ENCODE measurements around the gene HNRNPA2B1. TPM values are rescaled to one million over a fixed set of nuclear protein-coding genes. Genes with fewer than 3 reads are reported as not detected.
A peak's percentile ranks its signal among the peaks of the same experiment; 100 is the strongest.

HNRNPA2B1 gene
- total and polyA plus RNA-seq, 2 donors (not counting 1 experiment from before 2014, with no cell fraction given) = 167 to 524 TPM

- H2AFZ ChIP-seq (ENCODE audit: insufficient read depth, low read depth, low read length, poor library complexity, severe bottlenecking) = no peak overlapping the region
- no peaks in the 10 kb centered on the region for H3K27me3 ChIP-seq (replicated peaks in 1 of 4; ENCODE audit: control extremely low read depth in 1 of 4, control insufficient read depth in 3 of 4, insufficient read depth in 4 of 4, low read length in 3 of 4)
- ATAC-seq (ENCODE audit: low read depth) (no peak), DNase-seq (no peak)
- H3K36me3 ChIP-seq (replicated peaks in 1 of 2; ENCODE audit: control extremely low read depth in 1 of 2, control insufficient read depth in 1 of 2, extremely low read depth in 1 of 2, insufficient read depth in 2 of 2, low read length in 1 of 2) = peaks cover 0 to 1% of the 10 kb centered on the region in 2 experiments
- no peak overlapping the region for H3K4me3 ChIP-seq (ENCODE audit: control extremely low read depth in 1 of 5, extremely low read depth in 1 of 5, insufficient read depth in 1 of 5, low read depth in 2 of 5, low read length in 4 of 5)
- intact Hi-C loops (cut with micrococcal nuclease) = no loop called here
- no peak overlapping the region for H3K4me2 ChIP-seq (replicated peaks; ENCODE audit: low read depth, low read length, poor library complexity, severe bottlenecking)
- CTCF ChIA-PET = interaction anchor here (1.1 to 1.7 kb wide), 2 partner anchors 91 to 103 kb away, joined by 3 to 7 read pairs; no protein-coding TSS in a partner anchor
- H3K9me3 ChIP-seq (ENCODE audit: control extremely low read depth in 1 of 3, control insufficient read depth in 2 of 3, insufficient read depth in 1 of 3, low read length in 2 of 3) = no peaks in the 10 kb centered on the region
- peaks cover 2% of the 10 kb centered on the region for H4K20me1 ChIP-seq (ENCODE audit: control insufficient read depth, insufficient read depth, low read length, poor library complexity, severe bottlenecking)
- POLR2A ChIA-PET = interaction anchor here (0.7 to 1.4 kb wide), 3 partner anchors 12 to 103 kb away, joined by 3 read pairs; no protein-coding TSS in a partner anchor
- H3K27ac ChIP-seq (ENCODE audit: low read length in 2 of 2) = peak overlapping the region in 1 of 2 donors; percentile 23
- Mint-ChIP-seq H3K4me3 (no peak overlapping the region), H3K9me3 (ENCODE audit: insufficient read depth) (no peaks in the 10 kb centered on the region), H3K27ac (no peak overlapping the region), H3K4me1 (peaks cover 59% of the 10 kb centered on the region), H3K27me3 (no peaks in the 10 kb centered on the region)
- 92% methylated on average over 5 of the region's 6 CpGs for WGBS (ENCODE audit: insufficient coverage)
- H3K79me2 ChIP-seq (ENCODE audit: control insufficient read depth, insufficient read depth, low read length) = no peaks in the 10 kb centered on the region
- H3K4me1 ChIP-seq (ENCODE audit: control insufficient read depth in 2 of 2, insufficient read depth in 2 of 2, low read length in 2 of 2) = peaks cover 0 to 3% of the 10 kb centered on the region in 2 donors
- H3K9ac ChIP-seq (ENCODE audit: low read length) = no peak overlapping the region
- TF ChIP-seq CTCF (IDR thresholded peaks at IDR 0.05) (no peak), EZH2 (IDR thresholded peaks at IDR 0.05; ENCODE audit: borderline replicate concordance, insufficient read depth, low read depth, low read length, poor library complexity, severe bottlenecking) (no peak)
Measured at GRCh38 chr7:26182283-26182682, 18.3 kb downstream of the HNRNPA2B1 start.

- ATAC-seq (ENCODE audit: low read depth) (no peak), DNase-seq (no peak)
- no CpG with 5 or more reads among the region's 3 CpGs for WGBS (ENCODE audit: insufficient coverage)
- Histone ChIP-seq H3K27me3 (replicated peaks in 1 of 4; ENCODE audit: control extremely low read depth in 1 of 4, control insufficient read depth in 3 of 4, insufficient read depth in 4 of 4, low read length in 3 of 4) (no peaks in the 10 kb centered on the region), H3K36me3 (replicated peaks in 1 of 2; ENCODE audit: control extremely low read depth in 1 of 2, control insufficient read depth in 1 of 2, extremely low read depth in 1 of 2, insufficient read depth in 2 of 2, low read length in 1 of 2) (peaks cover 0 to 1% of the 10 kb centered on the region in 2 experiments), H3K27ac (ENCODE audit: low read length in 2 of 2) (peak overlapping the region in 1 of 2 donors; percentile 27), H3K4me3 (ENCODE audit: control extremely low read depth in 1 of 5, extremely low read depth in 1 of 5, insufficient read depth in 1 of 5, low read depth in 2 of 5, low read length in 4 of 5) (no peak overlapping the region), H4K20me1 (ENCODE audit: control insufficient read depth, insufficient read depth, low read length, poor library complexity, severe bottlenecking) (no peaks in the 10 kb centered on the region), H3K79me2 (ENCODE audit: control insufficient read depth, insufficient read depth, low read length) (no peaks in the 10 kb centered on the region), H2AFZ (ENCODE audit: insufficient read depth, low read depth, low read length, poor library complexity, severe bottlenecking) (no peak overlapping the region), H3K9me3 (ENCODE audit: control extremely low read depth in 1 of 3, control insufficient read depth in 2 of 3, insufficient read depth in 1 of 3, low read length in 2 of 3) (no peaks in the 10 kb centered on the region), H3K4me2 (replicated peaks; ENCODE audit: low read depth, low read length, poor library complexity, severe bottlenecking) (no peak overlapping the region), H3K9ac (ENCODE audit: low read length) (no peak overlapping the region), H3K4me1 (ENCODE audit: control insufficient read depth in 2 of 2, insufficient read depth in 2 of 2, low read length in 2 of 2) (peaks cover 0 to 3% of the 10 kb centered on the region in 2 donors)
- ChIA-PET CTCF (interaction anchor here (0.8 to 2.3 kb wide), 6 partner anchors 16 to 103 kb away, joined by 3 to 11 read pairs (median 4); no protein-coding TSS in a partner anchor), POLR2A (interaction anchor here (1.4 kb wide), 1 partner anchor 102 kb away, joined by 3 read pairs; no protein-coding TSS in a partner anchor)
- H3K27ac Mint-ChIP-seq = no peak overlapping the region
- H3K9me3 Mint-ChIP-seq (ENCODE audit: insufficient read depth) = no peaks in the 10 kb centered on the region
- no peak for TF ChIP-seq CTCF (IDR thresholded peaks at IDR 0.05)
- no peak for TF ChIP-seq EZH2 (IDR thresholded peaks at IDR 0.05; ENCODE audit: borderline replicate concordance, insufficient read depth, low read depth, low read length, poor library complexity, severe bottlenecking)
- peaks cover 53% of the 10 kb centered on the region for H3K4me1 Mint-ChIP-seq
- no peak overlapping the region for H3K4me3 Mint-ChIP-seq
- intact Hi-C loops (cut with micrococcal nuclease) = no loop called here
- H3K27me3 Mint-ChIP-seq = no peaks in the 10 kb centered on the region
Measured at GRCh38 chr7:26181474-26182227, 18.9 kb downstream of the HNRNPA2B1 start.

Data from B cell (primary cell).